ENCODE measurements around the gene GFM2.
A peak's percentile ranks its signal among the peaks of the same experiment; 100 is the strongest.
"Not testable (repeated sequence)": the region's sequence is repeated elsewhere in the genome, so short reads cannot be mapped to it uniquely, and the experiment has no call there.

Gene GFM2

DNA sequence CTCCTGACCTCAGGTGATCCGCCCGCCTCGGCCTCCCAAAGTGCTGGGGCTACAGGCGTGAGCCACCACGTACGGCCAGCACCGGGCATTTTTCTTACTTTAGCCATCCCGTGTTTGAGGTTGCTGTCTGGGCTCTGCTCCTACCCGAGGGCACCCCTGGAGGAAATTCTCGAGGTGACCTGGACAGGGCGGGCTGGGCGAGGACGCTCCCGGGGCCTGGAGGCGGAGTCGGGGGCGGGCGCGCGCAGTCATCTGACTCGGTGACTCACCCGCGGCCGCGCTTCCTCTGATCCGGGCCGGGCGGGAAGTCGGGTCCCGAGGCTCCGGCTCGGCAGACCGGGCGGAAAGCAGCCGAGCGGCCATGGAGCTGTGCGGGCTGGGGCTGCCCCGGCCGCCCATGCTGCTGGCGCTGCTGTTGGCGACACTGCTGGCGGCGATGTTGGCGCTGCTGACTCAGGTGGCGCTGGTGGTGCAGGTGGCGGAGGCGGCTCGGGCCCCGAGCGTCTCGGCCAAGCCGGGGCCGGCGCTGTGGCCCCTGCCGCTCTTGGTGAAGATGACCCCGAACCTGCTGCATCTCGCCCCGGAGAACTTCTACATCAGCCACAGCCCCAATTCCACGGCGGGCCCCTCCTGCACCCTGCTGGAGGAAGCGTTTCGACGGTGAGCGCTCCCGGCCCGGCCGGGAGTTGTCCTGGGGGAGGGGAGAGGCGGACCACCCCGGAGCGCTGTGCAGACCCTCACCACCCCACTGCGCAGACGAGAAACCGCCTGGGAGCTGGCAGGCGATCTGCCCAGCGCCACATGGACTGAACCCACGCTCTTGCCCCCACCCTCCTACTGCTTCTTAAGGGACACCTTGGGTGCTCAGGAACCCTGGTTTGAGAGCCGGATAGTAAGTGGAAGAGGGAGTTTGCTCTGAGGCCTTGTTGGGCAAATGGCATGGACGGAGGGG lies 81.7 kb downstream of the GFM2 start, which contains the start of gene HEXB:
Gene HEXB (plus strand): TSS at position 334 of the 952 bp plus-strand sequence. CDS start 28 bp downstream, at position 362.
- no peaks in the 10 kb centered on the region for H3K9me3 ChIP-seq
- intact Hi-C loops (cut with DNase I; ENCODE audit: low total_unique reads), result loop anchor here (5.0 kb wide), 1 partner anchor 77 kb away; no protein-coding TSS in a partner anchor
- H3K4me3 ChIP-seq, result peak within 1 kb of the TSS; percentile 60 to 66
- TF ChIP-seq, protein P1, sequence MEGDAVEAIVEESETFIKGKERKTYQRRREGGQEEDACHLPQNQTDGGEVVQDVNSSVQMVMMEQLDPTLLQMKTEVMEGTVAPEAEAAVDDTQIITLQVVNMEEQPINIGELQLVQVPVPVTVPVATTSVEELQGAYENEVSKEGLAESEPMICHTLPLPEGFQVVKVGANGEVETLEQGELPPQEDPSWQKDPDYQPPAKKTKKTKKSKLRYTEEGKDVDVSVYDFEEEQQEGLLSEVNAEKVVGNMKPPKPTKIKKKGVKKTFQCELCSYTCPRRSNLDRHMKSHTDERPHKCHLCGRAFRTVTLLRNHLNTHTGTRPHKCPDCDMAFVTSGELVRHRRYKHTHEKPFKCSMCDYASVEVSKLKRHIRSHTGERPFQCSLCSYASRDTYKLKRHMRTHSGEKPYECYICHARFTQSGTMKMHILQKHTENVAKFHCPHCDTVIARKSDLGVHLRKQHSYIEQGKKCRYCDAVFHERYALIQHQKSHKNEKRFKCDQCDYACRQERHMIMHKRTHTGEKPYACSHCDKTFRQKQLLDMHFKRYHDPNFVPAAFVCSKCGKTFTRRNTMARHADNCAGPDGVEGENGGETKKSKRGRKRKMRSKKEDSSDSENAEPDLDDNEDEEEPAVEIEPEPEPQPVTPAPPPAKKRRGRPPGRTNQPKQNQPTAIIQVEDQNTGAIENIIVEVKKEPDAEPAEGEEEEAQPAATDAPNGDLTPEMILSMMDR (IDR thresholded peaks at IDR 0.05), result peak in 1 of 2 experiments; percentile 9
- H3K27ac ChIP-seq, result peak within 1 kb of the TSS; percentile 76 to 83
- H3K36me3 ChIP-seq, result peaks cover 0 to 11% (median 5%) of the 10 kb centered on the region in 3 donors
- peaks cover 0 to 20% (median 17%) of the 10 kb centered on the region in 4 donors for H3K4me1 ChIP-seq
- no peaks in the 10 kb centered on the region for H3K27me3 ChIP-seq
- DNase-seq, result peak; percentile 89 to 94

DNA sequence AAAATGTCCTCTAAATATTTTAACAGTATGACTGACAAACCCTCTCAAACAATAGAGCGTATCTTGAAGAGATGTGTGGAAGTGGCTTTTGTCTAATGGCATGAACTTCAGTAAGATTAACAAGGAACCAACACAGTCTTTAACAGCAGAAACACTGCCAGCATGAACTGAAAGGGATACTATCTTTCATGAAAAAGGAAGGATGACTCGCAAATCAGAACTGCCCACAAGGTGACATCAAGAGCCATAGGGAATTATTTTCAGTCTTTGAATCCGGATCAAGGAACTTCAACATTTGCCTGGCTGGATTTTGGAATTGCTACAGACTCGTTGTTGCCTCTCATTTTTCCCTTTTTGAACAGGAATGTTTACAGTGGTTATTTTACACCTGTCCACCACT lies 87.0 kb downstream of the GFM2 start:
- TF ChIP-seq, protein P1 (IDR thresholded peaks at IDR 0.05), result no peak
- no peaks in the 10 kb centered on the region for H3K9me3 ChIP-seq
- no peaks in the 10 kb centered on the region for H3K4me1 ChIP-seq
- no peak overlapping the region for H3K4me3 ChIP-seq
- no peaks in the 10 kb centered on the region for H3K27me3 ChIP-seq
- DNase-seq, result no peak
- no peaks in the 10 kb centered on the region for H3K36me3 ChIP-seq
- H3K27ac ChIP-seq, result no peak overlapping the region
- intact Hi-C loops (cut with DNase I; ENCODE audit: low total_unique reads), result no loop called here

DNA sequence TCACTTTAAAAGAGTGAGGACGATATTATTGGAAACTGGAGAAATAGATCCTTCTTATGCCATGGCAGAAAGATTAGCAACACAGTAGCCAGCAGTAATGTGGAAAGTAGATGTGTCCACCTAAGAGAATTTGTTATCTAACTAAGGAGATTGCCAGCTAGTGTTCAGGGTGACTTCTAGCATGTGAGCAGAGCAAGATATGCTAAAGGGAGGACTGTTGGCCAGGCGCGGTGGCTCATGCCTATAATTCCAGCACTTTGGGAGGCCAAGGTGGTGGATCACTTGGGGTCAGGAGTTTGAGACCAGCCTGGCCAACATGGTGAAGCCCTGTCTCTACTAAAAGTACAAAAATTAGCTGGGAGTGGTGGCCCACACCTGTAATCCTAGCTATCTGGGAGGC lies 87.6 kb downstream of the GFM2 start:
- H3K36me3 ChIP-seq; H3K9me3 ChIP-seq; H3K4me1 ChIP-seq; intact Hi-C loops (cut with DNase I; ENCODE audit: low total_unique reads); H3K27ac ChIP-seq; DNase-seq; H3K27me3 ChIP-seq; H3K4me3 ChIP-seq: not testable (repeated sequence)

DNA sequence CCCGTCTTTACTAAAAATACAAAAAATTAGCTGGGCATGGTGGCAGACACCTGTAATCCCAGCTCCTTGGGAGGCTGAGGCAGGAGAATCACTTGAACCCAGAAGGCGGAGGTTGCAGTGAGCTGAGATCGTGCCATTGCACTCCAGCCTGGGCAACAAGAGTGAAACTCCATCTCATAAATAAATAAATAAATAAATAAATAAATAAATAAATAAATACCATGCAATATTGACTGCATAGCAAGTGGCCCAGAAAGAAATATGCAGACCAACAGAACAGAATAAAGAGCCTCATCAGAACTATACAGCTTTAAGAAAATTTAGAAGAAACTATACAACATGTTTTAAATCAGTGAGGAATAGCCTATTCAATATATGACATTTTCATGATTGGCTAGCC lies 88.8 kb downstream of the GFM2 start:
- H3K27ac ChIP-seq; H3K27me3 ChIP-seq; DNase-seq; H3K36me3 ChIP-seq; H3K4me3 ChIP-seq; intact Hi-C loops (cut with DNase I; ENCODE audit: low total_unique reads); H3K9me3 ChIP-seq; H3K4me1 ChIP-seq: not testable (repeated sequence)

DNA sequence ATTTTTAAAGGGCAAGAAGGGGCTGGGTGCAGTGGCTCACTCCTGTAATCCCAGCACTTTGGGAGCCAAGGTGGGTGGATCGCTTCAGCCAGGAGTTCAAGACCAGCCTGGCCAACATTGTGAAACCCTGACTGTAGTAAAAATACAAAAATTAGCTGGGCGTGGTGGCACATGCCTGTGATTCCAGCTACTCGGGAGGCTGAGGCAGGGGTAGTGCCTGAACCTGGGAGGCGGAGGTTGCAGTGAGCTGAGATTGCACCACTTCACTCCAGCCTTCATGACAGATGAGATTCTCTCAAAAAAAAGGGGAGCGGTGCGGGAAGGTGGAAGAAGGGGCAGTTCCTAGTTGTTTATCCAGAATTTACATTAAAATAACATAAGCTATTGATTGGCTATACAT lies 90.5 kb downstream of the GFM2 start:
- H3K9me3 ChIP-seq; H3K4me3 ChIP-seq; H3K36me3 ChIP-seq; H3K27me3 ChIP-seq; H3K27ac ChIP-seq; intact Hi-C loops (cut with DNase I; ENCODE audit: low total_unique reads); DNase-seq: not testable (repeated sequence)
- peaks cover 0 to 22% (median 12%) of the 10 kb centered on the region in 4 donors for H3K4me1 ChIP-seq

DNA sequence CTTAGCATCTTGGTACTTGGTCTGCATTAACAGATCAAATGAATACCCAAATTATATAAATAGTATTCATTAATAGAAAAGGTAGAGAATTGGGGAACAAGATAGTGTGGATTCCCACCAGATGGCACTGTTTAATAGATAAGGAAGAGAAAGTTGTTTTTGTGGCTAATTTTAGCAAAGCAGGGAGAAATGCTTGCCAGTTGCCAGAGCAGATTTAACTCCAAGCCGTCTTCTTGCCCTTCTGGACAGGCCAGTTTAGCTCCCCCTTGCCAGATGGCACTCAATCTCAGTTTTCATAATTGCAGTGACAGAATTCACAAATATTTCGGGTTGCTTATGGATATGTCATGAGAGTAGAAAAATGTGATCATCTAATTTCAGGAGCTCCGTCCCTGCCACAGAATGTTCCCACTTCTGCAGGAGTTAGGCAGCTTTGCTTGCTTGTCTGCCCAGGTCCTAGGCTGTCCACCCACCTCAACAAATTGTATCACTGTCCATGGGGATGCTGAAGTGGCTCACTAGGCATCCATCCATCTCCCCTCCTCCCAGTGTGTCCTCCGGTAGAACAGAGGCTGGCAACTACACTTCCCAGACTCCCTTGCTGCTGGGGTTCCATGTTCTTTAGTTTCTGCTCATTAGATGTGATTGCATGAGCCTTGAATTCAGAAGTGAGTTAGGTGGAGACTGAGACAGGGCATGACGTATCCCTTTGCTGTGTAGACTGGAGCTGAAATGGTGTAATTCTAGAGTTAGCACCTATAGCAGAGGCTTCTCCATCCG lies 93.7 kb downstream of the GFM2 start:
- H3K36me3 ChIP-seq, result no peaks in the 10 kb centered on the region
- H3K27ac ChIP-seq, result peak overlapping the region; percentile 47 to 61
- H3K4me1 ChIP-seq, result peaks cover 0 to 22% (median 12%) of the 10 kb centered on the region in 4 donors
- H3K4me3 ChIP-seq, result peak overlapping the region; percentile 20 to 44
- TF ChIP-seq, protein P1 (IDR thresholded peaks at IDR 0.05), result peak; percentile 49 to 52
- intact Hi-C loops (cut with DNase I; ENCODE audit: low total_unique reads), result loop anchor here (5.0 kb wide), 1 partner anchor 244 kb away; no protein-coding TSS in a partner anchor
- H3K27me3 ChIP-seq, result no peaks in the 10 kb centered on the region
- no peaks in the 10 kb centered on the region for H3K9me3 ChIP-seq
- no peak for DNase-seq

Measured in tibial artery (tissue), 4 donors.